NCI-H748 (cell line): ENCODE data around the gene ARHGEF7.
"Not testable (repeated sequence)": the region's sequence is repeated elsewhere in the genome, so short reads cannot be mapped to it uniquely, and the experiment has no call there.

Source experiments
- DNase-seq: peaks from one replicate; lab custom pipeline; 2025; ENCODE audit not compliant: unreplicated experiment; lab: John Stamatoyannopoulos, UW

Gene ARHGEF7

GRCh38 chr13:111251646-111252445 is 136.7 kb downstream of the ARHGEF7 start:
- no peak for DNase-seq

- DNase-seq, result no peak
Measured at GRCh38 chr13:111252446-111253364, 137.6 kb downstream of the ARHGEF7 start.

- DNase-seq, result no peak
Measured at GRCh38 chr13:111253365-111253872, 138.3 kb downstream of the ARHGEF7 start.

DNA sequence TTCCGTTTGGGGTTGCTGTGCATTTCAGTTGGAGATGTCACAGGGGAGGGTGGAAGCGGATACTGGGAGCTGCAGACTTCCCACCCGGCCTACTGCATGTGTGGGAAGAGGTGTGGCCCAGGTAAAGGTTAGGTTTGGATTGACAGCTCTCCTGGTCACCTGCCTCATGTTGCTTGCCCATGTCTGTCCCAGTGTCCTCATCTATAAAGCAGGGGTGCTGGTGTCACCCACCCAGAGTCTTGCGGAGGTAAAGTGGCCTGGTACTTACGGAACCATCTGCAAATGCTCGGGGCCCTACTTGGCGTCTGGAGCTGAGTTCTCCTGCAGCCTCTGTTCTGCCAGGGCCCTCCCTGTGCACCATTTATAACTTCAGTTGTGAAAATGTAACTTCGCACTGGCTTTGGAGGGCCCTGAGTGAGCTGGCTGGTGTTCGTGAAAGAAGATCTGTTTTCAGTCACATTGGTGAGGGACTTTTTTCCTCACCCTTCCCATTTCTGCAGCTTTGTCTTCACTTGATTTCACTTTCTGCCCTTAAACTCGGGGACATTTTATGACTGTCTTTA is 140.2 kb downstream of the ARHGEF7 start:
- no peak for DNase-seq

GRCh38 chr13:111256458-111256857 is 141.3 kb downstream of the ARHGEF7 start:
- no peak for DNase-seq

GRCh38 chr13:111256946-111257345 is 141.8 kb downstream of the ARHGEF7 start:
- no peak for DNase-seq

GRCh38 chr13:111257899-111258298 is 142.8 kb downstream of the ARHGEF7 start:
- not testable (repeated sequence) for DNase-seq

DNA sequence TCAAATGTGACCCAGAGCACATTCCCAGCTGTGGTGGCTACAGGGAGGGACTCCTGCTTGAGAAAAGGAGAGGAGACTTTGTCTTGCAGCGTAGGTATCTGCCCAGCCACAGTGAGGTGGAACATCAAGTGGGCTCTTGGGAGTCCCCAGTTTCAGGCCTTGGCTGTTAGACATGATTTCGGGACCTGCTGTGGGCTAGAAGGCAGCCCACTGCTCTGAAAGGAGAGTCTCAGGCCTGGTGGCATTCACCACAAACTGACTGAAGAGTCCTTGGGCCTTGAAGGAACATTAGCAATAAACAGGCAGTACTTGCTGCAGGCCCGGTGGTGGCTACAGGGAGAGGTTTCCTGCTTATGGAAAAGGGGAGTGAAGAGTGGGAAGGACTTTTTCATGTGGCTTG is 143.5 kb downstream of the ARHGEF7 start:
- DNase-seq, result no peak

GRCh38 chr13:111259058-111259457 is 143.9 kb downstream of the ARHGEF7 start:
- DNase-seq, result no peak

DNA sequence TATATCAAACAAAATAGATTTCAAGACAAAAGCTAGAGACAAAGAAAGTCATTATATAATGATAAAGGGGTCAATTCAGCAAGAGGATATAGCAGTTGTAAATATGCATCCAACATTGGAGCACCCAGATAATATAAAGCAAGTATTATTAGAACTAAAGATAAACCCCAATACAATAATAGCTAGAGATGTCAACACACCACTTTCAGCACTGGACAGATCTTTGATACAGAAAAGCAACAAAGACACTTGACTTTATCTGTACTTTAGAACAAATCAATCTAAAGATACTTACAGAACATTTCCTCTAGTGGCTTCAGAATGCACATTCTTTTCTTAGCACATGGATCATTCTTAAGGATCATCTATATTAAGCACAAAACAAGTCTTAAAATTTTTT is 146.2 kb downstream of the ARHGEF7 start:
- no peak for DNase-seq

GRCh38 chr13:111262281-111262680 is 147.2 kb downstream of the ARHGEF7 start:
- no peak for DNase-seq

DNA sequence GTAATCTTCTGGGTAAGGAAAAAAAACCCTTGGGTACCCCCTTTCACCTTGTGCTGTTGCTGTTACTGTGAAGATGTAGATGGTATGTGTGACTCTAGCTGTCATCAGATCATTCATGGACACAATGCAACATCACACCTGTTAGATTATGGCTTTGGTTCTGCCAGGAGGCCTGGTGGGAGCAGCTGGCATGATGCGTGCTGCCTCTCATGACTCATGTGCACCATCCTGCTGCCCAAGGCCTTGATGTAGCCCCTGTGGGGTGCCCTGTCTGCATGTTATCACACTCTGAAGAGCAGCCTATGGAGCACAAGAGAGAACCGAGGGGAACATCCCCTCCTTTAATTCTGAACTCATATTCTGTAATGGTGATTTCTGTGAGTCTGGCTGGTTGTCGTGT is 147.6 kb downstream of the ARHGEF7 start:
- DNase-seq, result no peak

GRCh38 chr13:111263566-111263965 is 148.5 kb downstream of the ARHGEF7 start:
- no peak for DNase-seq

DNA sequence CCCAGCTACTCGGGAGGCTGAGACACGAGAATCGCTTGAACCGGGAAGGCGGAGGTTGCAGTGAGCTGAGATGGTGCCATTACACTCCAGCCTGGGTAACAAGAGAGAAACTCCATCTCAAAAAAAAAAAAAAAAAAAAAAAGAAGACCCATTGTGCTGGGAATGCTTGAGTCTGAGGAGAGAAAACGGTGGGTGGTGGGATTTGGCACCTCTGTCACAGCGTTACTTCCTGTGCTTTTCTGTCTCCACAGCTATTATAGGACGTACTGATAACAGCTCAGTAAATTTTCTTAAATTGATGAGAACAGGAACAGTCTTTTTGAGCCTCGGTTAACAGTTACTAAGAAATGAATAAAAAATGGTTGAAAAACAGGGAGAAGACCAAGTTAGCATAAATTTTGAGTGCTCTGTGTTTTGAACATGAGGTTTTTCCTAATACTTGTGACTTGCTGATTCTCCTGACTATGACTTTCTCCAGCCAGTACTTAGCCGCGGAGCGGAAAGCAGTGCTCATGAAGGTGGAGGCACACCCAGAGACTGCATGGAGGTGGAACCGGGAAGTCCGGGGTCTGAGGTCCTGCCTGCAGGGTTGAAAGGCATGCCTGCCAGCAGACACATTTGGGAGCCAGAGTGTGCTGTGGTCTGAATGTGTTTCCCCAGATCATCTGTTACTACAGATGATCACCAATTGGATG is 150.0 kb downstream of the ARHGEF7 start:
- no peak for DNase-seq

- no peak for DNase-seq
Measured at GRCh38 chr13:111265701-111266035, 150.6 kb downstream of the ARHGEF7 start.

DNA sequence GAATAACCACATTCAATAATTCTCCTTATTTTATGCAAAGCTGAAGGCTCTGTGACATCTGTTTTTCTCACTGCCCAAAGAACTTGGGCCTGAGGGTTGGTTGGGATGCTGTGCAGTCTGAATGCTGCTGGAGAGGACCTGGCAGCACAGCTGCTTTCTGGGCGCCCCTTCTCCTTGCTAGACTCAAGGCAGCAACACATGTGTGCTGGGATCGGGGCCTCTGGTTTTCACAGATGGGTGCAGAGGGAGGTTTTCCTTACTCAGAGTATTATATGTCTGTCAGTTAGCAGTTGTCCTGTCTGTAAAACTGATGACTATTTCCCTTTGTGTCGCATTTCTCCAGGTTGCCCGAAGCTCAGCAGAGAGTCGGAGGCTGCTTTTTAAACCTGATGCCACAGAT is 152.1 kb downstream of the ARHGEF7 start:
- DNase-seq, result no peak

GRCh38 chr13:111267784-111268183 is 152.7 kb downstream of the ARHGEF7 start:
- DNase-seq, result no peak

- no peak for DNase-seq
Measured at GRCh38 chr13:111269508-111269907, 154.4 kb downstream of the ARHGEF7 start.

DNA sequence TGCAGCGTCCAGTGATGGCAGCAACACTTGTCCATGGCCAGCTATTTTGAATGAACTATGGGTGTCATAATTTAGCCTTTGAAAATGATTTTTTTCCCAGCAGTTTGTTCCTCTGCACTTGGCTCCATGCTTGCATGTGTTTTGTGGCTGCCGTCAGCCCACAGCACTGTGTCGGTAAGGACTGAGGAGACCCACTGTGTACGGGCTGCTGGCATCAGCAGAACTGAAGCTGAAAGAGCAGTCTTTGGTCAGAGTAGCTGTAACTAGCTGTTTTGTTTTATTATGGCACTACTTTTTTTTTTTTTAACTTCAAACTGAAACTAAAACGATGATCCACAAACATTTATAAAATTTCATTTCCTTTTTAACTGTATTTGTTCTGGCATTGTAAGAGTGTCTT is 155.0 kb downstream of the ARHGEF7 start:
- no peak for DNase-seq

DNA sequence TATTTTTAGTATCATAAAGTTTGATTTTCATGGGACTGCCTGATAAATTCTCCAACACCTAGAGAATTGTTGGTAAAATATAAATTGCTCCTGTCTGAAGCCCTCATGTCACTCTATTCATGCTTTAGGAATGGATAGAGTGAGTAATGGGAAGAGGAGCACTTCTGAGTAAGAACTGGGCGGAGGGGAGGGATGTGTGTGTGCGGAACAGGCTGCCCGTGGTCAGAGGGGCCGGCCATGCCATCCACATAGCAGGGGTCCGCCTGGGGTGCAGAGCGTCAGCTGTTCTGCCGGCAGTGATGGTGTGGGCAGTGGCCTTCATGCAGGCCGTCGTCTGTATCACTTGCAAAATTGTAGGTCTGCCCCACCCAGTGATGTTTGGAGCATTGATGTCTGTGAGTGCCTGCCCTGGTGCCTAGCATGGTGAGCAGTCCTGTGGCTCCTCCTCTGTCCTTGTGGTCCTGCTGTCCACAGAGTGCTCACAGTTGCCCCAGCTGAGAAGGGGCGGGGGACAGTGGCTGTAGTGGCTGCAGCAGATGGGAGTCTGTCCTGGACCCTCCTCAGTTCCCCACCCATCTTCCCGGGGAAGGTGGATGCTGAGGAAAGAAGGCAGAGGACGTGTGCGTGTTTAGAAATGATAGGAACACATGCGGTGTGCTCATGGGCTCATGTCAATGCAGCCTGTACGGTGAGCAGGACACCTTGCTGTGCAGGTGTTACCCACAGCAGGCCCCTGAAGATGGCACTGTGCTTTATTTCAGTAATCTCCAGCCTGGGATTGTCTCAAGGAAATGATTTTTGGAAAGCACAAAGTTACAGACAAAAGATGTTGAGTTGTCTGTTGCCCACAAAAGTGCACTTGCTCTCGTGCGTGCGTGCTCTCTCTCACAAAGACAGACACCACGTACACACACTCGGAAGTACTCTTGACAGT is 155.9 kb downstream of the ARHGEF7 start:
- no peak for DNase-seq
